Thyroid gland (tissue), 4 donors: ENCODE data around the gene PCMTD2.
"Not testable (repeated sequence)": the region's sequence is repeated elsewhere in the genome, so short reads cannot be mapped to it uniquely, and the experiment has no call there.

Experiments used
- CTCF ChIP-seq, 6 experiments: fragments of 200-600 bp in 3 of 6; fragments of 450-650 bp in 3 of 6; sonication (generic) in 3 of 6; IDR thresholded peaks; one replicate each; pipeline ENCODE4 v1.5.1; 2016 to 2019; ENCODE audit warnings: antibody characterized with exemption in 6 of 6, mild to moderate bottlenecking in 2 of 6, inconsistent platforms in 1 of 6, moderate library complexity in 1 of 6
- POLR2A ChIP-seq, 2 donors: fragments of 450-650 bp; IDR thresholded peaks; one replicate each; pipeline ENCODE4 v1.6.1; 2017; ENCODE audit warnings: antibody characterized with exemption in 2 of 2, mild to moderate bottlenecking in 2 of 2, moderate library complexity in 1 of 2

GRCh38 chr20:64313761-64314160 lies 58.2 kb downstream of the PCMTD2 start:
- not testable (repeated sequence) for TF ChIP-seq POLR2A, CTCF (IDR thresholded peaks at IDR 0.05)
